Amygdala (tissue), 56 donors: ENCODE data around the gene METAP2.
"Not testable (repeated sequence)": the region's sequence is repeated elsewhere in the genome, so short reads cannot be mapped to it uniquely, and the experiment has no call there.

ENCODE experiments used
- DNase-seq, 56 donors: peaks; one replicate each; lab custom pipeline; 2025; lab: John Stamatoyannopoulos, UW

Gene METAP2

DNA sequence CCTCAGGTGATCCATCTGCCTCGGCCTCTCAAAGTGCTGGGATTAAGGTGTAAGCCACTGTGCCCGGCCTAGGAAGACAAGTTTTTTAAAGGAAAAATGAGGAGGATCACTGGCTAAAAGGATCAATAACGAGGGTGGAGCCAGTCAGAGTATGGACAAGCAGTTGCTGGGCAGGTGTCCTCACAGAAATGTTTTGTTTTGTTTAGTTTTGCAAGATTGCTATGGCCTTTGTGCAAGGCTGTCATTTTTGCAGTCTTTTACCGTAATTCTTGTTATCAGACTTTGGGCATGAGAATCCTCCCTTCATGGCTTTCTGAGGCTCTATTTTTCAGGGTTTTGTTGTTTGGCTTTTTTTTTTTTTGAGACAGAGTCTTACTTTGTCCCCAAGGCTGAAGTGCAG is 11.9 kb upstream of the METAP2 start:
- DNase-seq, result no peak

DNA sequence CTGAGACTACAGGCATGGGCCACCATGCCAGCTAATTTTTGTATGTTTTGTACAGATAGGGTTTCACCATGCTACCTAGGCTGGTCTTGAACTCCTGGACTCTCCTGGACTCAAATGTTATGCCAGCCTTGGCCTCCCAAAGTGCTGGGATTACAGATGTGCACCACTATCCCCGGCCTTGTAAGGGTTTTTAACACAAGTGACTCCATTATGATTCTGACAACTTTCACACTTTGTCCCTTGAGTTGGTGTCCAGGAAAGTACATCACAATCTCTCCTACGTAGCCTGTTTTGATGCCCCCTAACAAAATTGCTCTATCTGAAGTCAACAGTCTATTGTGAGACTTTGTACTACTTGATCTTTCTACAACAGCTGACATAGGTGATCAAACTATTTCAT is 11.4 kb upstream of the METAP2 start:
- no peak for DNase-seq

DNA sequence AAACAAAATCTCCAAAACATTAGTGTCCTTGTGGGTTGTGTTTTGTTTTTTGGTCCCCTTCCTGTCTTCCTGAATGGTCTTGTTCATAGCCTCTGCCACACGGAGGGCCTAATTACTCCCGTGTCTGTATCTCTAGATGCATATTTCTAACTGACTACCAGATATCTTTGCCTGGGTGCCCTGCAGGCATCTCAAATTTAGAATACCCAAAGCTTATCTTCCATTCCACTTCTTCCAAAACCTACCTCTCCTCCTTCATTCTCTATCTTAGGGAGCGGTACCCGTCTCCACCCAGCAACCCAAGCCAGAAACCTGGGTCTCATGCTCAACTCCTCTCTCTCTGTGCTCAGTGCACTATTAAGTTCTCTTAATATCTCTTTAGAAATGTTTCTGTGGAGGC is 10.9 kb upstream of the METAP2 start:
- DNase-seq, result no peak

DNA sequence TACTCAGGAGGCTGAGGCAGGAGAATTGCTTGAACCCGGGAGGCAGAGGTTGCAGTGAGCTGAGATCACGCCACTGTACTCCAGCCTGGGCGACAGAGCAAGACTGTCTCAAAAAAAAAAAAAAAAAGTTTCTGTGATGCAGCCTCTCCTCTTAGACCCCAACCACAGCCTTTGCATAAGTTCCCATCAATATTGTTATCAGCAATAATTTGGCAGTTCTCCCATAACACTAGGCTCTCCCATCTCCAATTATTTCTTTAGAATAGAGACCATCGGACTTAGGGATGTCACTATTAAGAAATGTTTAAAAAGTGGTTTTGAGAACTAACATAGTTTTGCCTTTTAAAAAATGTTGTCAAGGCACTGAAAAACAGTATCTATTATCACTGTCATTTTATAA is 10.2 kb upstream of the METAP2 start:
- DNase-seq, result not testable (repeated sequence)

DNA sequence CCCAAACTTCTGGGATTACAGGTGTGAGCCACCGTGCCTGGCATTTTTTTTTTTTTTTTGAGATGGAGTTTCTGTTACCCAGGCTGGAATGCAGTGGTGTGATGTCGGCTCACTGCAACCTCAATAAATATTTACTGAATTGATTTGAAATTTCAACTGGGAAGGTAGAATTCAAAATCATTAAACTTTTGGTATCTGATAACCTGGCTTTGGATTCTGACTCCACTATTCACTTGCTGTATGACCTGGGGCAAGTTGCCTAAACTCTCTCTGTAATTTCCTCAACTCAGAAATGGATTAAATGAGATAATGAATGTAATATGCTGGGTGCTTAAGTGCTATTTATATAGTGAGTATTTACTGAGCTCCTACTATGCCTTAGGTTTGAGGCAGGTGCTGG is 8.7 kb upstream of the METAP2 start:
- DNase-seq, result no peak

DNA sequence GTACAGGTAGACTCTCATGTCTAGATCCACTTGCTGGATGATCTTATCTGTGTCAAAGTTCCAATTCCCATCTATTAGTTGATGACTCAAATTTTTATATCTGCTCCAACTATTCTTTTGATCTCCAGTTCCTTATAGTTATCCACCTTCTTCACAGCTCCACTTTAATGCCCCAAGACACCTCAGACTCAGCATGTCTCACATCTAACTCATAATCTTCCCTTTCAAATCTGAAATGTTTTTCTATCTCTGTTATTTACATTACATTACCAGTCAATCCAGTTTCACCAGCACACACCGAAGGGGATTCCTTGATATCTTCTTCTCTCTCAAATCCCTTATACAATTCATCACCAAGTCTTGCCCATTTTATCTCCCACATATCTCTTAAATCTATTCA is 3.7 kb upstream of the METAP2 start:
- DNase-seq, result no peak

DNA sequence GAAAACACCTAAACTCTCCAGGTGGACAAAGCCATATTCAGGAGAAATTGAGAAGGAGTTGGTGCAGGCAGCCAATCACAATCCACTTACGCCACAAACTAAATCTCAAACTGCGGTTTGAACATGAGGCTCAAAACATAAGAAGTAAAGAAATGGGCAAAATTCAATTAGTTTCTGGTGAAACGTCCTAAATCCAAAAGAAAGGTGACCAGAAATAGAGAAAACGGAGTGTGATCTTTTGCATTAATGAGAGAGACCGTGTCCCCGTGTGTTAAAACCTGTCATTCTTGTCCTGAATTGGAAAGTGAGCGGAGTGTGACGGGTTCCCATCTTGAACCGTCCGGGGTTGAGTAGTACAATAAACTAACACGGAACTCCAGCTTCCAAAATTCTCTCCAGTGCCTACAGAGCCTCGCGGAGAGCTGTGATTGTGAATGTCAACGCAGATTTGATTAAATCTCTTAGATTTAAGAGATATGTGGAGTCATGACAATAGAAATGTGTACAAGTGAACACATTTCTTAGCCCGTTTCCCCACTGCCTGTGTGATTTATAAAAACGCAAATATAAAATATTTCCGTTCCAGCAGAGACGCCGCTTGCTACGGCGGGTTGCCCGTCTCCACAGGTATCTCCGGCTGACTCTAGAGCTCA is 595 bp upstream of the METAP2 start:
- peak in 22 of 56 donors; percentile 2 to 70 (median 30) for DNase-seq

DNA sequence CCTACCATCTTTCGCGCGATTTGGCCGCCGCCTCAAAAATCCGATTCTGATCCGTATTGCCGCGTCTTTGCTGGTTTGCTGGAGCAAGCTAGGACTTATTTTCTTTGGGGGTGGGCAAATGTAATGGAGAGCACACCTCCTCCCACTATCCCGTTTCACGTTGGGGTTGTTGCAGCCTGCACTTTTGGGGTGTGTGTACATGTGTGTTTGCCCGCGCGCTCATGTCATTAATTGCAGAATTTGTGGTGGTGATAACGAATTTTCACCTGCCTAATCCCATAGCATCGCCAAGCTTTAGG is 657 bp downstream of the METAP2 start:
- peak in 2 of 56 donors; percentile 16 to 39 for DNase-seq

DNA sequence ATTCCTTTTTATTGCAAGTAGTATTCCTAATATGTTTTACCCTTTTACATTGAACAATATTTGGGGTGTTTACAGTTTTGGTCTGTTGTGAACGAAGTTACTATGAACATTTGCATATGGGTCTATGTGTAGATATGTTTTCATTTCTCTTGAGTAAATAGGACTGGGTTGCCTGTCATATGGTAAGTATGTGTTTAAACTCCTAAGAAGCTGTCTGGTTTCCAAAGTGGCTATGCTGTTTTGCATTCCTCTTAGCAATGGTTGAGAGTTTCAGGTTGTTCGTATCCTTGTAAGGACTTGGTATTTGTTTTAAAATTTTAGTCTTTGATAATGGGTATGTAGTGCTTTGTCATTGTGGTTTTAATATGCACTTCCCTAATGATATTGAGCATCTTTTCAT is 6.3 kb downstream of the METAP2 start:
- DNase-seq, result no peak

DNA sequence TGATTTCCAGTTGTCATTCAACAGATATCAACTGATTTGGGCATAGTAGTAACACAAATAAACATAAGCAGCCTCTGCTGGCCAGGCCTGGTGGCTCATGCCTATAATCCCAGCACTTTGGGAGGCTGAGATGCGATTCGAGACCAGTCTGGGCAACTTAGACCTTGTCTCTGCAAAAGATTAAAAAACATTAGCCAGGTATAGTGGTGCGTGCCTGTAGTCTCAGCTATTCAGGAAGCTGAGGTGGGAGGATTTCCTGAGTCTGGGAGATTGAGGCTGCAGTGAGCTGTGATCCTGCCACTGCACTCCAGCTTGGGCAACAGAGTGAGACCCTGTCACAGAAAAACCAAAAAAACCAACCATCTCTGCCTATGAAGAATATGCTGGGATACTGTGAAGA is 7.1 kb downstream of the METAP2 start:
- no peak for DNase-seq

DNA sequence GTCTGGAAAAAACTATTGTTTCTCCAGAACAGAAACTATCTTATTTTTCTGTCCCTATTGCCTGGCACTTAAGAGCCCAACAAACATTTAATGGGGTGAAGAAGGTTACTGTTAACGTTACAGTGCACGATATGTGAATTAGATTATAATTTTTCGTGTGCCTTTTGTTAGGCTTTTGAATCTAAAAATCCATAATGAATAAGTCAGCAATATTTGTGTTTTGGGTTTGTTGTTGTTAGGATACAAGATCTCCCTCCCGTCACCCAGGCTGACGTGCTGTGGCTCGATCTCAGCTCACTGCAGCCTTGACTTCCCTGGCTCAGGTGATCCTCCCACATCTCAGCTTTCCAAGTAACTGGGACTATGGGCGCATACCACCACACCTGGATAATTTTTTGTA is 7.9 kb downstream of the METAP2 start:
- no peak for DNase-seq

DNA sequence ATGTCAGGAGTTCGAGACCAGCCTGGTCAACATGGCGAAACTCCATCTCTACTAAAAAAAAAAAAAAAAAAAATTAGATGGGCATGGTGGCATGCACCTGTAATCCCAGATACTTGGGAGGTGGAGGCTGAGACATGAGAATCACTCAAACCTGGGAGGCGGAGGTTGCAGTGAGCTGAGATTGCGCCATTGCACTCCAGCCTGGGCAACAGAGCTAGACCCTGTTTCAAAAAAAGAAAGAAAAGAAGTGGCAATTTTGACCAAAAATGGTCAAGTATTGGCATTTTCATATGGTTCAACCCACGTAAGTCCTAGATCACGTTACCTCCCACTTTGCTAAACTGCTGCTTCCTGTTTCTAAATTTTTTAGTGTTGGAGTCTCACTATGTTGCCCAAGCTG is 8.6 kb downstream of the METAP2 start:
- not testable (repeated sequence) for DNase-seq

DNA sequence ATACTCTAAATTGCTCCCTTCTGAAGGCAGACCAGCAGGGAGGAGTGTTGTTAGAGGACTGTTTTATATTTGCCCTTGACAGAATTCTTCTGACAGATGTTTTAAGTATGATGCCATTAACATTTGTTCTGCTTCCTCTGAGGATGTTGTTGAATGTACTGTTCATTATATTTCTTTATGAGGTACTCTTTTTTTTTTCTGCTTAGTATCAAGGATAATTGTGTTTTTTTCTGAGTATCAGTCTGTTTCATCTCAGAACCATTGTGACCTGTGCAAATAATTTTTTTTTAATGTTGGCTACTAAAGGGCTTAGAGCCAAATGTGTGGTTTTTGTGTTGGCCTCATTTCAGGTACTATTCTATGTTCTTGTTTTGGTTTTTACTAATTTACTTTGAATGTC is 10.6 kb downstream of the METAP2 start:
- DNase-seq, result no peak

DNA sequence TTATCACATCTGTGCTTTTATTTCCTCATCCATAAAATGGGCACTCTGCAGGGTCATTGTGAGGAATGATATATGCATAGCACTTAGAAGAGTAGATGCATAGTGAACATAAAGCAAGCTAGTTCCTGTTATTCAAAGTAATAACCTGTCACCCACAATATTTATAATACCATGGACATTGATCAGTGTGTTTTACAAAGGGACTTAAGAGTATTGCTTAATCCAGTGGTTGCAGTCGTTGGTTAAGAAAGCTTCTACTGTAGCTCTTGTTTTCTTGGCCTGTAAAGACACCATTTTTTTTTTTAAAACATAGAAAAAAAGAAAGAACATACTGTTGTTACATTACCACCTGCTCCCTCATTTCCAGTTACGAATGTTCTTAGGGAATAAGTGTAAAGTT is 13.1 kb downstream of the METAP2 start:
- no peak for DNase-seq

DNA sequence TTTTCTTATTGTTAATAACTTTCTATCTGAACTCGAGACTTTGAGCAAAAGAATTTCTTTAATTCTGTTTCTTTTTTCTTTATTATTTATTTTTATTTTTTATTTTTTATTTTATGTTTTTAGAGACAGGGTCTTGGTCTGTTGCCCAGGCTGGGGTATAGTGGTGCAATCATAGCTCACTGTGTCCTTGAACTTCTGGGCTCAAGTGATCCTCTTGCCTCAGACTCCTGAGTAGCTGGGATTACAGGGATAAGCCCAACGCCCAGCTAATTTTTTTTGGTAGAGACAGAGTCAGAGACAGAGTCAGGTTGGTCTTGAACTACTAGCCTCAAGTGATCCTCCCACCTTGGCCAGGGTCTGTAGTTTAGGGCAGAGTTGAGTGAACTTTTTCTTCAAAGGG is 18.5 kb downstream of the METAP2 start:
- no peak for DNase-seq

DNA sequence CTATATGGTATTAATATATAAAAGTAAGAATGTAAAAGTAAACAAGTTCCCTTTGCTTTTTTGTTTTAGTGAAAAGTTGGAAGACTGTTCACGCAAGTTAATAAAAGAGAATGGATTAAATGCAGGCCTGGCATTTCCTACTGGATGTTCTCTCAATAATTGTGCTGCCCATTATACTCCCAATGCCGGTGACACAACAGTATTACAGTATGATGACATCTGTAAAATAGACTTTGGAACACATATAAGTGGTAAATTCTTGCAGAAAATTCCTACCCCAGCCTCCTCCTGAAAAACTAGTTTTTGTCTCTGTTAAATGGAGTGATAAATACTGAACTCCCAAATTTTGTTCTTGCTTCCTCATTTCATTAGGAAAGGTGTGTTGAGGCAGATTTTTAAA is 20.9 kb downstream of the METAP2 start:
- no peak for DNase-seq

DNA sequence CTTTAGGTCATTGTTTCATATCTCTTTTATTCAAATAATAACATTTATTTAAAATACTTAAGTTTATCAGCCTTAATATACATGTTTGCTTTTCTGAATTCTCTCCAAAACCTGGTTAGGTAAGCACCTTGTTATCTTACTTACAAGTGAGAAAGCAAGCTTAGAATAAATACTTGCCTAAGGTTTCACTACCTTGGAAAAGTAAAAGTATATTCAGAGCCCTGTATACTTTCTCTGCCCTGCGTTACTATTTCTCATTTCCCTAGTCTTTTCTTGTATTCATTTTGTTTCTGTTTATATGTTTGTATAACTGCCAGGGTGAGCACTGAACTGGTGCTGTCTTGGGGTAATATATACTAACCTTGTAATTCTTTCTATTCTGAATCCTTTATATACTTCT is 21.5 kb downstream of the METAP2 start:
- DNase-seq, result no peak

DNA sequence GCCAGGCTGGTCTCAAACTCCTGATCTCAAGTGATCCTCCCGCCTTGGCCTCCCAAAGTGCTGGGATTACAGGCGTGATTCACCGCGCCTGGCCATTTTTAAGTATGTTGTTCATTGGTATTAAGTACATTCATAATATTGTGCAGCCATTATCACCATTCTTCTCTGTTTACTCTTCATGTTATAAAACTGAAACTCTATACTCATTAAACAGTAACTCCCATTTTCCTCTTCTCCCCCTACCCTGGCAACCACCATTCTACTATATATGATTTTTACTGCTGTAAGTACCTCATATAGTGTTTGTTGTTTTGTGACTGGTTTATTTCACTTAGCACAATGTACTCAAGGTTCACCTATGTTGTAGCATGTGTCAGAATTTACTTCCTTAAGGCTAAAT is 23.1 kb downstream of the METAP2 start:
- no peak for DNase-seq

DNA sequence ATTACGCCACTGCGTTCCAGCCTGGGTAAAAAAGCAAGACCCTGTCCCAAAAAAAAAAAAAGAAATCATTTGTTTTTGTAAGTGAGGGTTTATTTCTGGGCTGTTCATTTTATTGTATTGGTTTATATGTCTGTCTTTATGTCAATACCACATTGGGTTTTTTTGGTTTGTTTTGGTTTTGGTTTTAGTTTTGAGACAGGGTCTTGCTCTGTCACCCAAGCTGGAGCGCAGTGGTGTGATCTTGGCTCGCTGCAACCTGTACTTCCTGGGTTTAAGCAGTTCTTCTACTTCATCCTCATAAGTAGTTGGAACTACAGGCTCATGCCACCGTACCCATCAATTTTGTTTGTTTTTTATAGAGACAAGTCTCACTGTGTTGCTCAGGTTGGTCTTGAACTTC is 25.0 kb downstream of the METAP2 start:
- DNase-seq, result no peak

DNA sequence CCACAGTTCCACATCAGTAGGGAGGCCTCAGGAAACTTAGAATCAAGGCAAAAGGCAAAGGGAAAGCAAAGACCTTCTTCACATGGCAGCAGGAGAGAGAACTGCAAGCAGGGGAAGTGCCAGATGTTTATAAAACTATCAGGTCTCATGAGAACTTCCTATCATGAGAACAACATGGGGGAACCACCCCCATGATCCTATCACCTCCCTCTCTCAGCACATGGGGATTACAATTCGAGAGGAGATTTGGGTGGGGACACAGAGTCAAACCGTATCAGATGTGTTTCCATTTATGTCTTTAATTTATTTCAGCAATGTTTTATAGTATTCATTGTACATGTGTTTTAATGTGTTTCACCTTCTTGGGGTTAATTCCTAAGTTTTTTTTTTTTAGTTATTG is 25.8 kb downstream of the METAP2 start:
- no peak for DNase-seq

DNA sequence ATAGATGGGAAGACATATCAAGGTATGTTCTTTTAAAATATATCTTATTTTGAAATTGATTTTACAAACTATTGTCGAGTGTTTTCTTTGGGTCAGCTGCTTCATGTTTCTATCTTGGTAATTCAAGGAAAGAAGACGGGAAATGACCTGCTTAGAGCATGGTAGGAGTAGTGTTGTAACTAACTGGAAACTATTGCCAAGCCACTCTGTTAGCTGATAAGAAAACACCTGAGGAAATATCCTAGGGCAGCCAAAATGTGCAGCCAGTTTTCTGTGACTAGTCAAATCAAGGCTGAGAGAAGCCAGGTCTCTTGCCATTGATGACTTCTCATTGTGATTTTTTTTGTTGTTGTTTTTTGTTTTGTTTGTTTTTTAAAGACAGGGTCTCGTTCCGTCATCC is 30.2 kb downstream of the METAP2 start:
- no peak for DNase-seq

DNA sequence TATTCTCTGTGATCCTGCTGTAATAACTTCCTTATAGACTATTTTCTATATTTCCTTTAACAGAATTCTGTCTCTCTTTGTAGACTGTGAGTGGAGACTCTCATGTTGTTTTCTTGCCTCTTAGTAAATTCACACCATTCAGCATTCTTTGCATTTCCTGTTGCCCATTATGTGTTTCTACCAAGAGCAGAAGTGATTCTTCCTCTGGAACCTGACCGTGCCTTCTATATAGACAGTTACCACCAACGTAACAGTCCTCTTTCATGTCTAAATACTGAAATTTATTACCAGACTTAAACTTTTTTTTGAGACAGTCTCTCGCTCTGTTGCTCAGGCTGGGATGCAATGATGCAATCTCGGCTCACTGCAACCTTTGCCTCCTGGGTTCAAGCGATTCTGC is 31.1 kb downstream of the METAP2 start:
- DNase-seq, result no peak

DNA sequence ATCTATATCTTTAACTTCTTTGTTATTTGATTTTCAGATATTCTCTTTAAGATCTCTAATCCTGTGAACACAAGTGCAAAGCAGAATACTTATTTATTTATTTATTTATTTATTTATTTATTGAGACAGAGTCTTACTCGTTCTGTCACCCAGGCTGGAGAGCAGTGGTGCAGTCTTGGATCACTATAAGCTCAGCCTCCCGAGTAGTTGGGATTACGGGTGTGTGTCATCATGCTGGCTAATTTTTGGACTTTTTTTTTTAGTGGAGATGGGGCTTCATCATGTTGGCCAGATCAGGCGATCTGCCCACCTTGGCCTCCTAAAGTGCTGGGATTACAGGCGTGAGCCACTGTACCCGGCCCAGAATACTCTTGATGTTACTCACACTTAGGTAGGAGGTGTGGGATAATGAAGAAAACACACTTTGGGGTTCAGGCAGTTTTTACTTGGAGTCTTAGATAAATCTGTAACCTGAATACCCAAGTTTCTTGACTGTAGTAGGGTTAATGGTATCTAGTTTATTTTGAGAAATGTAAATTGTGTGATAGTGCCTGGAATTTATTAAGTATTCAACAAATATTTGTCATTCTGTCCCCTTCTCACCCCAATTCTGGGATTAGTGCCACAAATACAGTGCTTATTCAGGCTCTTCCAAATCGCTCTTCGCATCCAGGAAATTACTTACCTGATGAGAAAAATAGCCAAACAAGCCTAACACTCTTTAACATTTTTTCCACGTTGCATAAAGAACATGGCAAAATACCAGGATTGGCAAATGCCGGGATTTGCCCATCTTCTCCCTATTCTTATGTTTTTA is 33.0 kb downstream of the METAP2 start:
- DNase-seq, result no peak
